Activated T-cell treated with anti-CD3 and anti-CD28 coated beads for 48 hours (primary cell): ENCODE results near the gene GBF1.

Experiments used
- DNase-seq: peaks from one replicate; pipeline ENCODE4 v3.0.0-alpha.2; 2020; ENCODE audit warnings: low read depth

The GBF1 gene

GRCh38 chr10:102408131-102408727 lies 162.9 kb downstream of the GBF1 start:
- no peak for DNase-seq

- peak; percentile 78 for DNase-seq
Observed at GRCh38 chr10:102408728-102409603, 163.6 kb downstream of the GBF1 start.

- DNase-seq, result no peak
Observed at GRCh38 chr10:102409604-102410428, 164.5 kb downstream of the GBF1 start.

- peak; percentile 67 for DNase-seq
Observed at GRCh38 chr10:102410429-102411073, 165.2 kb downstream of the GBF1 start.

GRCh38 chr10:102411341-102412255 lies 166.3 kb downstream of the GBF1 start:
- DNase-seq, result no peak

GRCh38 chr10:102412293-102412692 lies 167.0 kb downstream of the GBF1 start:
- no peak for DNase-seq

- no peak for DNase-seq
Observed at GRCh38 chr10:102413053-102413705, 167.8 kb downstream of the GBF1 start.

DNA sequence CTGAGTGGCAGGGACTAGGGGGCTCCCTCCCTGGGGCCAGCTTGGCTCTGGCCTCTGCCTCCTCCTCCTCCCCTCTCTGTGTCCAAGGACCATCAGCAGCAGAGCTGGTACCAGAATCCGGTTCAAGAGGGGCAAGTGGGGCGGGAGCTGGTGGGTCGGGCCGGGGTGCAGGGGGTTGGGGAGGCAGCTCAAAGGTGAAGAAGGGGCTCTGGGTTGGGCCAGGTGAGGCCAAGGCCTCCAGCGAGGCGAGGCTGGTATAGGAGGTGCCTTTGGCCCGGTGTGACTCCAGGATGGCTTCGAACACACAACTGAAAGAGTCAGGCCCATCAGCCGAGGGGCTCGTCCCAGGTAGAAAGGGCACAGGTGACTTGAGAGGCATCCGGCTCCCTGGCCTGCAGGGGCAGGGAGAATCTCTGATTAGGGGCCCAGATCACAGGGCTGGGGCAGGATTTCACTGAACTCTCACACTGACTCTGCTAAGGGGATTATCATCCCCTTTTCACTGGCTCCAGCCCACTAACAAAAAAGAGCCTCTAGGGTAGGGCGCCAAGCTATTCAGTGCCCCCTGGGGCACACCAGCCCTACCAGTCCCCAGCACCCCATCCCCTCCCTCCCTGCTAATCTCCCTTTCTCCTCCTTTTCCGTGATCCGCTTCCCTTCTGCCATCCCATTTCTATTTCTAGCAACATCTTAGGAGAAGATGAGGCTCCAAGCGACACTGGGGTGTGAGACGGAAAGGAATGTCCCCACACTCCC lies 168.7 kb downstream of the GBF1 start:
- DNase-seq, result no peak

GRCh38 chr10:102414749-102415148 lies 169.4 kb downstream of the GBF1 start:
- no peak for DNase-seq

- DNase-seq, result no peak
Observed at GRCh38 chr10:102416283-102416682, 171.0 kb downstream of the GBF1 start.

DNA sequence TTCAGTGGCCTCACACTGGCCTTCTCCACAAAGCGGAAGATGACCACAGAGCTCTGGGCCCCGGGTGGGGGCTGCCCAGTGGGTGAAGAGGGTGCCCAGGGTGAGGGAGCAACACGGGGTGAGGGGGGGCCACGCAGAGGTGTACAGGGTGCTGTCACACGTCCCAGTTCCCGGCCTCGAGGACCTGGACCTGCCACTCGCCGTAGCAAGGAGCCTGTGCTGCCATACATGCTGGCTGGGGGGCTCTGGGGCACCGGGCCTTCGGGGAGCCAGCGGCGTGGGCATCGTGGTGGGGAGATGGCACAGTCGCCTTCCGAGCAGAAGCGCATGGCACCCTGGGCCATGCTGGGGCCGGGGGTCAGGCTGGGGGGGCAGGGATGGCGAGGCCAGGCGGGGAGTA lies 171.4 kb downstream of the GBF1 start:
- no peak for DNase-seq

GRCh38 chr10:102418622-102419268 lies 173.4 kb downstream of the GBF1 start, which contains the start of gene PSD:
PSD (minus strand) TSS chr10:102418785; CDS start chr10:102417038, 1,747 bp downstream.
- no peak for DNase-seq

GRCh38 chr10:102419269-102420180 lies 174.2 kb downstream of the GBF1 start:
- DNase-seq, result peak; percentile 67

DNA sequence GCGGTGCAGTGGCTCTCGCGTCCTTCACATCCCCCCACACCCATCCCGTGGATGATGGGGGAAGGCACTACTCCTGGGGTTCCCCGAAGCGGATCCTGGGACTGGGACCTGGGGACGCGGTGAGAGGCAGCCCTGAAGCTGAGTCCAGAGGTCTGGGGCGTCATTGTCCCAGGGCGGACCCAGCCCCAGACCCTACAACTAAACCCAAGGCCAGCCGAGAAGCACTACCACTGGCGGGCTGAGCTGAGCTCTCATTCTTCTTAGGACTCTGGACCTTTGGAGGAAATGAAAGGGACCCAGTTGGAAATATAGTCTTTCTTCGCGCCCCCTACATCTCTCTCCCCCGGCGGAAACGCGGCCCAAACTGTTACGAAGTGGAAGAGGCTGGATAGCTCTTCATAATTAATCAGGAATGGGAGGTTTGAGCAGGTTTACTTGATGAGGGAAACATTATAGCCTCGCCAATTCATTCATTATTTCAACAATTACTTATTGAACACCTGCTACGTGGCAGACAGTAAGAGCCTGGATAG lies 174.9 kb downstream of the GBF1 start:
- no peak for DNase-seq

GRCh38 chr10:102420714-102421506 lies 175.6 kb downstream of the GBF1 start, which contains the start of gene FBXL15:
FBXL15 (plus strand) TSS chr10:102420836; CDS start chr10:102421130, 294 bp downstream.
- peak; percentile 91 for DNase-seq

DNA sequence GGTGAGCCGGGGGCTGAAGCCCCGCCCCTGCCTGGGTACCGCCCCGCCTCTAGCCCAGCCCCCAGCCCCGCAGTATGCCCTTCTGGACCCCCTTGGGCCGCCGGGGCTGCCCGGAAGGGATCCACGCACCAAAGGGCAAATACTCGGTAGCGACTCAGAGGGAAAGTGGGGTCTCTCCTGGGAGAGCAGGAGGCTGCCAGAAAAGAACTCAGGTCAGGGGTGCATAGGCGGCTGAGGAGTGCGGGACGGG lies 176.1 kb downstream of the GBF1 start:
- DNase-seq, result no peak
